Measurements from ENCODE around the gene KCNJ15.

GRCh38 chr21:38208118-38208517 lies 48.7 kb upstream of the KCNJ15 start:
- TF ChIP-seq POLR2A (IDR thresholded peaks at IDR 0.05; ENCODE audit: low read depth, low read length), result no peak
- no peak for TF ChIP-seq POLR2AphosphoS5 (IDR thresholded peaks at IDR 0.05; ENCODE audit: low read depth, low read length)
